RWPE2 (cell line): ENCODE measurements around the gene NUDC.

Experiments used
- ATAC-seq: fragments of 200-7000 bp; cut with Tn5 transposase; 3 replicates; pipeline ENCODE4 v1.9.1; 2021; ENCODE audit warnings: low read depth
- DNase-seq: peaks from one replicate; pipeline ENCODE4 v3.0.0-alpha.2; 2020; ENCODE audit warnings: low spot score
- H3K27ac ChIP-seq: fragments of 450-650 bp; 2 replicates; pipeline ENCODE4 v1.5.1; 2017; ENCODE audit warnings: mild to moderate bottlenecking; ENCODE audit not compliant: poor library complexity, severe bottlenecking
- H3K27me3 ChIP-seq: fragments of 250-450 bp; sonication (Bioruptor Pico); 2 replicates; pipeline ENCODE4 v1.5.1; 2021; ENCODE audit warnings: mild to moderate bottlenecking, moderate library complexity; ENCODE audit not compliant: insufficient read depth, poor library complexity, severe bottlenecking
- H3K36me3 ChIP-seq: fragments of 250-450 bp; sonication (Bioruptor Pico); 2 replicates; pipeline ENCODE4 v1.5.1; 2020; ENCODE audit warnings: low read depth, mild to moderate bottlenecking, moderate library complexity
- H3K4me1 ChIP-seq: fragments of 250-450 bp; sonication (Bioruptor Pico); 2 replicates; pipeline ENCODE4 v1.5.1; 2021; ENCODE audit warnings: mild to moderate bottlenecking, moderate library complexity; ENCODE audit not compliant: insufficient read depth, poor library complexity, severe bottlenecking
- H3K4me3 ChIP-seq: fragments of 250-450 bp; sonication (Bioruptor Pico); 2 replicates; pipeline ENCODE4 v1.5.1; 2021; ENCODE audit warnings: mild to moderate bottlenecking, moderate library complexity; ENCODE audit not compliant: severe bottlenecking
- H3K9me3 ChIP-seq: fragments of 250-450 bp; sonication (Bioruptor Pico); 2 replicates; pipeline ENCODE4 v1.5.1; 2021; ENCODE audit warnings: mild to moderate bottlenecking, moderate library complexity; ENCODE audit not compliant: severe bottlenecking
- CTCF ChIP-seq: fragments of 450-650 bp; IDR thresholded peaks from one replicate; pipeline ENCODE4 v1.5.1; 2017; ENCODE audit warnings: mild to moderate bottlenecking, moderate library complexity; ENCODE audit not compliant: poor library complexity, severe bottlenecking

The NUDC gene

GRCh38 chr1:26971590-26971989 lies 50.0 kb downstream of the NUDC start:
- no peaks in the 10 kb centered on the region for H3K36me3 ChIP-seq
- H3K9me3 ChIP-seq = no peaks in the 10 kb centered on the region
- no peaks in the 10 kb centered on the region for H3K4me1 ChIP-seq
- TF ChIP-seq CTCF = no peak
- no peak for DNase-seq
- H3K4me3 ChIP-seq = no peak overlapping the region
- H3K27me3 ChIP-seq = no peaks in the 10 kb centered on the region
- ATAC-seq = no peak
- no peak overlapping the region for H3K27ac ChIP-seq

- ATAC-seq = no peak
- no peak for DNase-seq
- H3K36me3 ChIP-seq = no peaks in the 10 kb centered on the region
- H3K27ac ChIP-seq = no peak overlapping the region
- H3K4me3 ChIP-seq = no peak overlapping the region
- no peaks in the 10 kb centered on the region for H3K27me3 ChIP-seq
- no peaks in the 10 kb centered on the region for H3K9me3 ChIP-seq
- TF ChIP-seq CTCF = no peak
- no peaks in the 10 kb centered on the region for H3K4me1 ChIP-seq
These were observed 50.8 kb downstream of the NUDC start for GRCh38 chr1:26972390-26972789.

GRCh38 chr1:26972821-26973220 lies 51.3 kb downstream of the NUDC start:
- H3K27ac ChIP-seq = no peak overlapping the region
- no peaks in the 10 kb centered on the region for H3K36me3 ChIP-seq
- TF ChIP-seq CTCF = no peak
- ATAC-seq (no peak), DNase-seq (no peak)
- H3K27me3 ChIP-seq = no peaks in the 10 kb centered on the region
- no peaks in the 10 kb centered on the region for H3K4me1 ChIP-seq
- no peaks in the 10 kb centered on the region for H3K9me3 ChIP-seq
- H3K4me3 ChIP-seq = no peak overlapping the region

GRCh38 chr1:26976621-26977510 lies 55.3 kb downstream of the NUDC start:
- ATAC-seq (no peak), DNase-seq (no peak)
- no peak for TF ChIP-seq CTCF
- H3K9me3 ChIP-seq = no peaks in the 10 kb centered on the region
- H3K4me1 ChIP-seq = no peaks in the 10 kb centered on the region
- H3K27ac ChIP-seq = no peak overlapping the region
- H3K27me3 ChIP-seq = no peaks in the 10 kb centered on the region
- no peaks in the 10 kb centered on the region for H3K36me3 ChIP-seq
- H3K4me3 ChIP-seq = no peak overlapping the region

- Histone ChIP-seq H3K27ac (no peak overlapping the region), H3K4me3 (no peak overlapping the region), H3K9me3 (no peaks in the 10 kb centered on the region), H3K36me3 (no peaks in the 10 kb centered on the region), H3K4me1 (no peaks in the 10 kb centered on the region), H3K27me3 (no peaks in the 10 kb centered on the region)
- DNase-seq (no peak), ATAC-seq (no peak)
- TF ChIP-seq CTCF = no peak
These were observed 57.4 kb downstream of the NUDC start for GRCh38 chr1:26978901-26979300.
